NCI-H146 treated with DMSO at 0.1 percent for 48 hours (cell line): ENCODE measurements around the gene DHRSX.
"Not testable (repeated sequence)": the region's sequence is repeated elsewhere in the genome, so short reads cannot be mapped to it uniquely, and the experiment has no call there.

Source experiments
- DNase-seq: peaks from one replicate; lab custom pipeline; 2025; ENCODE audit not compliant: unreplicated experiment; lab: John Stamatoyannopoulos, UW

The DHRSX gene

GRCh38 chrX:2360731-2361130 lies 140.0 kb downstream of the DHRSX start:
- DNase-seq = no peak

GRCh38 chrX:2359522-2359921 lies 141.3 kb downstream of the DHRSX start:
- DNase-seq = not testable (repeated sequence)

- DNase-seq = no peak
Observed at GRCh38 chrX:2351999-2352995, 148.5 kb downstream of the DHRSX start.

- no peak for DNase-seq
Observed at GRCh38 chrX:2351321-2351720, 149.5 kb downstream of the DHRSX start.

GRCh38 chrX:2350703-2351102 lies 150.1 kb downstream of the DHRSX start:
- not testable (repeated sequence) for DNase-seq

GRCh38 chrX:2350036-2350435 lies 150.7 kb downstream of the DHRSX start:
- DNase-seq = not testable (repeated sequence)

GRCh38 chrX:2348211-2348610 lies 152.6 kb downstream of the DHRSX start:
- DNase-seq = no peak

GRCh38 chrX:2346158-2346557 lies 154.6 kb downstream of the DHRSX start:
- DNase-seq = no peak

GRCh38 chrX:2345562-2345961 lies 155.2 kb downstream of the DHRSX start:
- DNase-seq = no peak

- DNase-seq = no peak
Observed at GRCh38 chrX:2343413-2343812, 157.4 kb downstream of the DHRSX start.

GRCh38 chrX:2342874-2343273 lies 157.9 kb downstream of the DHRSX start:
- DNase-seq = no peak

- no peak for DNase-seq
Observed at GRCh38 chrX:2342281-2342688, 158.5 kb downstream of the DHRSX start.

- no peak for DNase-seq
Observed at GRCh38 chrX:2340991-2341390, 159.8 kb downstream of the DHRSX start.

GRCh38 chrX:2336181-2336580 lies 164.6 kb downstream of the DHRSX start:
- no peak for DNase-seq

GRCh38 chrX:2334237-2334636 lies 166.5 kb downstream of the DHRSX start:
- no peak for DNase-seq

- DNase-seq = no peak
Observed at GRCh38 chrX:2332252-2332651, 168.5 kb downstream of the DHRSX start.

GRCh38 chrX:2330910-2331309 lies 169.9 kb downstream of the DHRSX start:
- DNase-seq = no peak

GRCh38 chrX:2330487-2330886 lies 170.3 kb downstream of the DHRSX start:
- no peak for DNase-seq

GRCh38 chrX:2327423-2327822 lies 173.4 kb downstream of the DHRSX start:
- no peak for DNase-seq

GRCh38 chrX:2325076-2325784 lies 175.5 kb downstream of the DHRSX start:
- DNase-seq = no peak

GRCh38 chrX:2324151-2324550 lies 176.6 kb downstream of the DHRSX start:
- DNase-seq = no peak

GRCh38 chrX:2321411-2321810 lies 179.4 kb downstream of the DHRSX start:
- no peak for DNase-seq
